Measurements from ENCODE around the gene KRTAP1-4.
"Not testable (repeated sequence)": the region's sequence is repeated elsewhere in the genome, so short reads cannot be mapped to it uniquely, and the experiment has no call there.

KRTAP1-4 gene

DNA sequence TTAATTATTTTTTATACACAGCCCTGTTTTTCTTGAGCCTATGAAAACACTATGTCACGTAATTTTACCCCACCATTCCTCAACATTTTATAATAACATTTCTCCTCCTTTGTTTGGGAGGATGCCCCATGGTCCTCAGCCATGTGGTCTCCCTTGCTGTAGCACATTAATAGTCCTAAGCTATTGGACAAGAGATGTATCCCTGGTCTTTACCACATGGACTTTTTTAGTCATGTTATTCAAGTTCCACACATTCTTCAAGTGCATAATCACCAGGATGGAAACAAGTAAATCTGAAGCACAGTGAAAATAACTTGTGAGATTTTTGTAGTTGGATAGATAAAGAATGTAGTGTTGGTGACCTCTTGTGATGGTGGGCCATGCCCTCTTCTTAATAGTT is 32.0 kb upstream of the KRTAP1-4 start:
- no peak overlapping the region for H3K4me3 ChIP-seq (ENCODE audit: low read depth, low read length, poor library complexity, severe bottlenecking)

DNA sequence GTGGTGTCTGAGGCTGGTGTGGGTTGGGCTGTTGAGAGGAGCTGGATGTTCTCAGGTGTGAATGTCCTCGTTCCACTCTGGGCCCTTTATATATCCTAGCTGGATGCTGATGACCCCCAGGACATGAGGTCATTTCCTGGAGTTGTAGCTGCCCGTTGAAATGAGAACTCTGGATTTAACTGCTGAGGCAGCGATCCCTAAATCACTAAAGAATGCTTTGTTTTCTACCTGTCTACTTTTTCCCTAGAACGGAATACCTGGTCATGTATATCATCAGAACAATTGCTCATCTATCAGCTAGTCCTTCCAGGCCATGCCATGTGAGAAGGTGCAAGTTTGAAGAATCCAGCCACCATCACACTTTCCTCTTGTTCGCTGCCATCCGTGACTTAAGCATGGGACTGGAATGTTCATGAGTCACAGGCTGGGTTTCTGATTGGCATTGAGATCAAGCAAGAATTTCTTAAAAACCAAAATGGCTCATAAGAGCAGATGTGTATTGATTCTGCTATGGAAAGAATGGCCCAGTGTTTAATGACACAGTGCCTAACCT is 30.1 kb upstream of the KRTAP1-4 start, which contains the start of gene KRTAP2-3:
TSS of gene KRTAP2-3 (minus strand) at position 63 of the 553 bp plus-strand sequence. CDS start 64 bp downstream, outside the sequence.
- Histone ChIP-seq H3F3A (ENCODE audit: insufficient read depth, low read length) (no peaks in the 10 kb centered on the region), H3K4me1 (ENCODE audit: insufficient read depth, low read length, severe bottlenecking) (no peaks in the 10 kb centered on the region), H2AFZ (ENCODE audit: low read length) (no peak within 1 kb of the TSS), H3K27ac (ENCODE audit: low read depth, low read length, poor library complexity, severe bottlenecking) (no peak within 1 kb of the TSS), H3K27me3 (ENCODE audit: insufficient read depth, low read length) (0 out of 2 replicates have a peak, but pooled peaks cover 3% of the 10 kb centered on the region), H3K4me3 (ENCODE audit: low read depth, low read length, poor library complexity, severe bottlenecking) (no peak within 1 kb of the TSS), H3K9ac (ENCODE audit: low read length) (no peak within 1 kb of the TSS), H3K4me2 (ENCODE audit: low read length) (no peak within 1 kb of the TSS), H4K20me1 (ENCODE audit: insufficient read depth, low read length) (no peaks in the 10 kb centered on the region), H3K36me3 (ENCODE audit: insufficient read depth, low read length) (no peaks in the 10 kb centered on the region), H3K9me2 (ENCODE audit: low read depth, low read length) (no peaks in the 10 kb centered on the region), H3K79me2 (ENCODE audit: insufficient read depth, low read length) (no peaks in the 10 kb centered on the region), H3K9me3 (ENCODE audit: low read length) (no peaks in the 10 kb centered on the region)
- TF ChIP-seq, protein P1, sequence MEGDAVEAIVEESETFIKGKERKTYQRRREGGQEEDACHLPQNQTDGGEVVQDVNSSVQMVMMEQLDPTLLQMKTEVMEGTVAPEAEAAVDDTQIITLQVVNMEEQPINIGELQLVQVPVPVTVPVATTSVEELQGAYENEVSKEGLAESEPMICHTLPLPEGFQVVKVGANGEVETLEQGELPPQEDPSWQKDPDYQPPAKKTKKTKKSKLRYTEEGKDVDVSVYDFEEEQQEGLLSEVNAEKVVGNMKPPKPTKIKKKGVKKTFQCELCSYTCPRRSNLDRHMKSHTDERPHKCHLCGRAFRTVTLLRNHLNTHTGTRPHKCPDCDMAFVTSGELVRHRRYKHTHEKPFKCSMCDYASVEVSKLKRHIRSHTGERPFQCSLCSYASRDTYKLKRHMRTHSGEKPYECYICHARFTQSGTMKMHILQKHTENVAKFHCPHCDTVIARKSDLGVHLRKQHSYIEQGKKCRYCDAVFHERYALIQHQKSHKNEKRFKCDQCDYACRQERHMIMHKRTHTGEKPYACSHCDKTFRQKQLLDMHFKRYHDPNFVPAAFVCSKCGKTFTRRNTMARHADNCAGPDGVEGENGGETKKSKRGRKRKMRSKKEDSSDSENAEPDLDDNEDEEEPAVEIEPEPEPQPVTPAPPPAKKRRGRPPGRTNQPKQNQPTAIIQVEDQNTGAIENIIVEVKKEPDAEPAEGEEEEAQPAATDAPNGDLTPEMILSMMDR (IDR thresholded peaks at IDR 0.05; ENCODE audit: low read length): no peak
- TF ChIP-seq EZH2 (IDR thresholded peaks at IDR 0.05; ENCODE audit: borderline replicate concordance, low read length): no peak

More for the DNA sequence above, 32.0 kb upstream of the KRTAP1-4 start:
- H2AFZ ChIP-seq (ENCODE audit: low read length): no peak overlapping the region
- no peaks in the 10 kb centered on the region for H3K9me3 ChIP-seq (ENCODE audit: low read length)
- no peak overlapping the region for H3K9ac ChIP-seq (ENCODE audit: low read length)
- H3K36me3 ChIP-seq (ENCODE audit: insufficient read depth, low read length): no peaks in the 10 kb centered on the region
- H3K4me2 ChIP-seq (ENCODE audit: low read length): no peak overlapping the region
- H3K27ac ChIP-seq (ENCODE audit: low read depth, low read length, poor library complexity, severe bottlenecking): no peak overlapping the region
- H3F3A ChIP-seq (ENCODE audit: insufficient read depth, low read length): no peaks in the 10 kb centered on the region
- no peaks in the 10 kb centered on the region for H3K9me2 ChIP-seq (ENCODE audit: low read depth, low read length)
- H3K27me3 ChIP-seq (ENCODE audit: insufficient read depth, low read length): no peaks in the 10 kb centered on the region
- TF ChIP-seq EZH2 (IDR thresholded peaks at IDR 0.05; ENCODE audit: borderline replicate concordance, low read length): no peak
- TF ChIP-seq, protein P1 (IDR thresholded peaks at IDR 0.05; ENCODE audit: low read length): no peak
- no peaks in the 10 kb centered on the region for H3K79me2 ChIP-seq (ENCODE audit: insufficient read depth, low read length)
- no peaks in the 10 kb centered on the region for H3K4me1 ChIP-seq (ENCODE audit: insufficient read depth, low read length, severe bottlenecking)
- no peaks in the 10 kb centered on the region for H4K20me1 ChIP-seq (ENCODE audit: insufficient read depth, low read length)

DNA sequence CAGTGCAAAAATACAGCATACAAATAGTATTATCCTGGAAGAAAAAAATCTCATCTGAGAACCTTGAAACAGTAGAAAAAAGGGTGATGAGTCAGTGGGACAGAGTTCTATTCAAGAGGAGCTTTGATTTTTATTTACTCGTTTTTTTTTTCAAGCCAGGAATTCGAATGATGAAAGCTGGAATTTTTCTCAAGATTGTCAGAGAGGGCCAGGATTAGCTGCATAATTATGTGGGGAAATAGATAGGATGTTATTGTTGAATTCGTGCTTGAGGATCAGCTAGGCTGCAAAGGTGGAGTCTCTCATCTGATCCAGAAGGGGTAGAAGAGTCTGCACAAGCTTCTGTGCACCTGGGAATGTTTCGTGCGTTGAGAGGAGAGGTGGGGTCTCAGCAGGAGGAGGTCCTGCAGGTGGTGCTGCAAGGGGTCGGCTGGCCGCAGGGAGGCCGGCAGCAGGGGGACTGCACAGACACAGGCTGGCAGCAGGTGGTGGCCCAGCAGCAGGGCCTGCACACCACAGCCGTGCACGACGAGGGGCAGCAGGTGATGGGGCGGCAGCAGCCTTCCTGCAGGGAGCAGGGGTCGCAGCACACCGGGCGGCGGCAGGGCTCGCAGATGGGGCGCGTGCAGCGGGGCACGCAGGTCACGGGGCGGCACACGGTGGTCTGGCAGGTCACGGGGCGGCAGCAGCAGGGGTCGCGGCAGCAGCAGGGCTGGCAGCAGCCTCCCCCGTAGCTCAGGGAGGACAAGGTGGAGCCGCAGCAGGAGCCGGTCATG is 29.5 kb upstream of the KRTAP1-4 start:
- H4K20me1 ChIP-seq (ENCODE audit: insufficient read depth, low read length); H3K9me2 ChIP-seq (ENCODE audit: low read depth, low read length); H3F3A ChIP-seq (ENCODE audit: insufficient read depth, low read length); H2AFZ ChIP-seq (ENCODE audit: low read length); H3K4me1 ChIP-seq (ENCODE audit: insufficient read depth, low read length, severe bottlenecking); H3K4me2 ChIP-seq (ENCODE audit: low read length); H3K36me3 ChIP-seq (ENCODE audit: insufficient read depth, low read length); H3K27me3 ChIP-seq (ENCODE audit: insufficient read depth, low read length); H3K79me2 ChIP-seq (ENCODE audit: insufficient read depth, low read length); H3K27ac ChIP-seq (ENCODE audit: low read depth, low read length, poor library complexity, severe bottlenecking); H3K4me3 ChIP-seq (ENCODE audit: low read depth, low read length, poor library complexity, severe bottlenecking); H3K9ac ChIP-seq (ENCODE audit: low read length); H3K9me3 ChIP-seq (ENCODE audit: low read length): not testable (repeated sequence)
